WTC11 (cell line): ENCODE measurements around the gene REM1. TPM values are rescaled to one million over a fixed set of nuclear protein-coding genes. Genes with fewer than 3 reads are reported as not detected.

ENCODE experiments used
- AFF4 ChIP-seq: sonication (generic); formaldehyde crosslinking; IDR thresholded peaks from 2 replicates; pipeline ENCODE4 v1.8.1; 2023; ENCODE audit warnings: mild to moderate bottlenecking, missing genetic modification reagents, borderline replicate concordance
- AR ChIP-seq: fragments of 250-450 bp; sonication (Bioruptor Pico); IDR thresholded peaks from 2 replicates; pipeline ENCODE4 v1.9.0; 2021; ENCODE audit warnings: mild to moderate bottlenecking
- E2F4 ChIP-seq: sonication (generic); formaldehyde crosslinking; IDR thresholded peaks from 2 replicates; pipeline ENCODE4 v1.8.1; 2022; ENCODE audit warnings: low read depth, mild to moderate bottlenecking, moderate library complexity, missing genetic modification reagents, borderline replicate concordance
- ERG ChIP-seq: fragments of 250-450 bp; sonication (Bioruptor Pico); IDR thresholded peaks from 2 replicates; pipeline ENCODE4 v1.8.0; 2021; ENCODE audit warnings: mild to moderate bottlenecking
- ESRRA ChIP-seq: sonication (generic); formaldehyde crosslinking; IDR thresholded peaks from 2 replicates; pipeline ENCODE4 v1.8.1; 2022; ENCODE audit warnings: mild to moderate bottlenecking, missing genetic modification reagents, borderline replicate concordance
- FOXK1 ChIP-seq: sonication (generic); formaldehyde crosslinking; IDR thresholded peaks from 2 replicates; pipeline ENCODE4 v1.8.0; 2022; ENCODE audit warnings: mild to moderate bottlenecking, moderate library complexity, missing genetic modification reagents
- GRHL2 ChIP-seq: fragments of 250-450 bp; sonication (Bioruptor Pico); IDR thresholded peaks from 2 replicates; pipeline ENCODE4 v1.8.0; 2022; ENCODE audit warnings: mild to moderate bottlenecking, moderate library complexity; ENCODE audit not compliant: insufficient replicate concordance, severe bottlenecking
- GTF2I ChIP-seq: fragments of 250-450 bp; sonication (Bioruptor Pico); conservative IDR thresholded peaks from 2 replicates; pipeline ENCODE4 v1.4.0; 2021; ENCODE audit warnings: mild to moderate bottlenecking
- HMGA2 ChIP-seq: fragments of 250-450 bp; sonication (Bioruptor Pico); IDR thresholded peaks from 2 replicates; pipeline ENCODE4 v1.4.0; 2021; ENCODE audit warnings: mild to moderate bottlenecking, moderate library complexity
- HMGXB4 ChIP-seq: sonication (generic); formaldehyde crosslinking; IDR thresholded peaks from 2 replicates; pipeline ENCODE4 v1.8.1; 2023; ENCODE audit warnings: mild to moderate bottlenecking, moderate library complexity, missing genetic modification reagents
- KAT7 ChIP-seq: sonication (generic); formaldehyde crosslinking; IDR thresholded peaks from 2 replicates; pipeline ENCODE4 v1.8.1; 2023; ENCODE audit warnings: missing genetic modification reagents, mild to moderate bottlenecking, borderline replicate concordance
- MLX ChIP-seq: sonication (generic); formaldehyde crosslinking; IDR thresholded peaks from 2 replicates; pipeline ENCODE4 v1.8.1; 2023; ENCODE audit warnings: mild to moderate bottlenecking, missing genetic modification reagents, moderate library complexity
- MYBL2 ChIP-seq: sonication (generic); formaldehyde crosslinking; IDR thresholded peaks from 2 replicates; pipeline ENCODE4 v1.8.1; 2023; ENCODE audit warnings: mild to moderate bottlenecking, moderate library complexity, missing genetic modification reagents
- OVOL2 ChIP-seq: fragments of 250-450 bp; sonication (Bioruptor Pico); IDR thresholded peaks from 2 replicates; pipeline ENCODE4 v1.9.0; 2021; ENCODE audit warnings: mild to moderate bottlenecking, borderline replicate concordance
- PRDM15 ChIP-seq: sonication (generic); formaldehyde crosslinking; IDR thresholded peaks from 2 replicates; pipeline ENCODE4 v1.8.0; 2022; ENCODE audit warnings: missing genetic modification reagents
- SMAD4 ChIP-seq: sonication (generic); formaldehyde crosslinking; IDR thresholded peaks from 2 replicates; pipeline ENCODE4 v1.8.0; 2022; ENCODE audit warnings: mild to moderate bottlenecking, missing genetic modification reagents
- SOX15 ChIP-seq: fragments of 250-450 bp; sonication (Bioruptor Pico); IDR thresholded peaks from 2 replicates; pipeline ENCODE4 v1.9.0; 2021; ENCODE audit warnings: mild to moderate bottlenecking
- TEAD1 ChIP-seq: sonication (generic); formaldehyde crosslinking; IDR thresholded peaks from 2 replicates; pipeline ENCODE4 v1.8.0; 2022; ENCODE audit warnings: mild to moderate bottlenecking, missing genetic modification reagents
- USF2 ChIP-seq: sonication (generic); formaldehyde crosslinking; IDR thresholded peaks from 2 replicates; pipeline ENCODE4 v1.8.1; 2023; ENCODE audit warnings: mild to moderate bottlenecking, missing genetic modification reagents, moderate library complexity
- ZNF121 ChIP-seq: sonication (generic); formaldehyde crosslinking; IDR thresholded peaks from 2 replicates; pipeline ENCODE4 v1.8.0; 2023; ENCODE audit warnings: missing genetic modification reagents
- ZNF138 ChIP-seq: sonication (generic); formaldehyde crosslinking; conservative IDR thresholded peaks from 2 replicates; pipeline ENCODE4 v1.8.1; 2022; ENCODE audit warnings: mild to moderate bottlenecking, moderate library complexity, missing genetic modification reagents
- total RNA-seq: library from RNA; stranded (reverse); gene quantifications from 3 replicates; pipeline ENCODE4 v1.2.3, GENCODE V29; 2021

Gene REM1
- total RNA-seq, 1 experiment from 2014 or later = not detected

GRCh38 chr20:31514154-31515071, 39.3 kb downstream of the REM1 start, which contains the start of gene HM13 (continued):
- TF ChIP-seq MYBL2 (peak; percentile 51), ESRRA (no peak), AR (CRISPR knock-in tag) (no peak), ERG (CRISPR knock-in tag) (peak; percentile 75; the same call in 1 of the 2 replicates), AFF4 (no peak), PRDM15 (peak; percentile 55; the same call in 1 of the 2 replicates), USF2 (CRISPR knock-in tag) (no peak; the same call in 1 of the 2 replicates), TEAD1 (CRISPR knock-in tag) (peak; percentile 66), MLX (0 out of 2 replicates have a peak, but pooled peaks have one; percentile 46), FOXK1 (CRISPR knock-in tag) (peak; percentile 97), SMAD4 (CRISPR knock-in tag) (peak; percentile 73; the same call in 1 of the 2 replicates), GTF2I (CRISPR knock-in tag) (no peak), SOX15 (no peak), OVOL2 (CRISPR knock-in tag) (no peak), E2F4 (CRISPR knock-in tag) (no peak), ZNF121 (CRISPR knock-in tag) (no peak; the same call in 1 of the 2 replicates), HMGXB4 (CRISPR knock-in tag) (peak; percentile 82; the same call in 1 of the 2 replicates), GRHL2 (CRISPR knock-in tag) (no peak), KAT7 (CRISPR knock-in tag) (no peak), ZNF138 (no peak), HMGA2 (no peak)
